GM19324 (cell line): ENCODE data around the gene SOD2.

ENCODE experiments used
- ATAC-seq: cut with Tn5 transposase; IDR thresholded peaks from one replicate; pipeline ENCODE4 v1.9.1; 2021; ENCODE audit warnings: mild to moderate bottlenecking, moderate library complexity; ENCODE audit not compliant: unreplicated experiment, low FRiP score

Gene SOD2

DNA sequence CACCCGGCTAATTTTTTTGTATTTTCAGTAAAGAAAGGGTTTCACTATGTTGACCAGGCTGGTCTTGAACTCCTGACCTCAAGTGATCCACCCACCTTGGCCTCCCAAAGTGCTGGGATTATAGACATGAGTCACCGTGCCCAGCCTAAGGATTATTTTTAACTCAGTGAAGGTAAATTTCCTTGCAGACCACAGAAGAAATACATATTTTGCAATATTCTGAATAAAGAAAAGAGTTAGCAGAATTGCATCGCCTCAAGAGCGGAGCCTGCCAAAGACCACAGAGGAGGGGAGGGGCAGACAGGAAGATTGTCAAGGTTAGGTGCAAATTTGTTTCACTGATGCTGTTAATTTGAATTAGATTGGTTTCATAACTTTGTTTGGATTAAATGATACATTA is 47.4 kb downstream of the SOD2 start:
- ATAC-seq: no peak
